T-helper 17 cell (primary cell): ENCODE data around the gene NDUFV1. TPM values are rescaled to one million over a fixed set of nuclear protein-coding genes. Genes with fewer than 3 reads are reported as not detected.
"Not testable (repeated sequence)": the region's sequence is repeated elsewhere in the genome, so short reads cannot be mapped to it uniquely, and the experiment has no call there.

Experiments
- ATAC-seq: fragments of 150-1000 bp; cut with Tn5 transposase; 2 replicates; pipeline ENCODE4 v1.10.0; 2021; ENCODE audit warnings: mild to moderate bottlenecking, moderate library complexity
- DNase-seq, 3 donors: peaks; one replicate each; pipeline versions ENCODE4 v3.0.0 to v3.0.0-alpha.2; 2020 to 2021
- H3K9me3 ChIP-seq: one replicate; pipeline ENCODE4 v1.7.0; 2013; ENCODE audit warnings: low read length, mild to moderate bottlenecking; ENCODE audit not compliant: control insufficient read depth, poor library complexity, severe bottlenecking
- H3K27ac Mint-ChIP-seq: one replicate; pipeline ENCODE4 v1.8.0; 2022; ENCODE audit warnings: mild to moderate bottlenecking, moderate library complexity, mixed read lengths
- H3K27me3 Mint-ChIP-seq: one replicate; pipeline ENCODE4 v1.8.0; 2022; ENCODE audit warnings: mixed read lengths
- H3K36me3 Mint-ChIP-seq: one replicate; pipeline ENCODE4 v1.8.0; 2022; ENCODE audit warnings: low read depth, mixed read lengths
- H3K4me1 Mint-ChIP-seq: one replicate; pipeline ENCODE4 v1.8.0; 2022; ENCODE audit warnings: mild to moderate bottlenecking, mixed read lengths
- H3K4me3 Mint-ChIP-seq: one replicate; pipeline ENCODE4 v1.8.0; 2022; ENCODE audit warnings: mild to moderate bottlenecking, moderate library complexity, mixed read lengths
- total RNA-seq, 4 donors: library from RNA in 2 of 4; stranded (reverse) in 2 of 4; gene quantifications; one replicate each; pipeline ENCODE4 v1.2.3 and lab custom pipeline; 2022 to 2026

NDUFV1 gene
- total RNA-seq, 2 donors from 2014 or later, result 206 to 239 TPM

DNA sequence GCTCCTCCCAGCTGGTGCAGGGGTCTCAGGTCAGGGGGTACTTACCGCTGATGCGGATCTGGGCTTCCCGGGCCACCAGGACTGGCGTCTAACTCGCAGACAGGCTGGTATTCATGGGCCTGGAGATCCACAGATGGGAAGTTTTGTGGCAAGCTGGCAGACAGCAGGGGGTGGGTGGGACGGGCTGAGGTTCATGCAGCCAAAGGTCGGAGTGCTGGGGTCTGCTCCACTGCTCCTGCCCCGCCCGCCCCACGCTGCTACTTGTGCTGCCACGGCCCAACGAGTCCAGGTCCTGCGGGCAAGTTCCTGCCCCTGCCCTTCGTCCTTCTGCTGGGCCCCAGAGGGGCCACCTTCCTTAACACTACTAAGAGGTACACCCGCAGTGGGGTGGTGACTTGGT is 40.7 kb downstream of the NDUFV1 start:
- Mint-ChIP-seq H3K4me1 (peaks cover 13% of the 10 kb centered on the region), H3K4me3 (no peak overlapping the region), H3K27me3 (no peaks in the 10 kb centered on the region), H3K36me3 (no peaks in the 10 kb centered on the region), H3K27ac (no peak overlapping the region)
- DNase-seq (no peak), ATAC-seq (no peak)
- no peaks in the 10 kb centered on the region for H3K9me3 ChIP-seq

DNA sequence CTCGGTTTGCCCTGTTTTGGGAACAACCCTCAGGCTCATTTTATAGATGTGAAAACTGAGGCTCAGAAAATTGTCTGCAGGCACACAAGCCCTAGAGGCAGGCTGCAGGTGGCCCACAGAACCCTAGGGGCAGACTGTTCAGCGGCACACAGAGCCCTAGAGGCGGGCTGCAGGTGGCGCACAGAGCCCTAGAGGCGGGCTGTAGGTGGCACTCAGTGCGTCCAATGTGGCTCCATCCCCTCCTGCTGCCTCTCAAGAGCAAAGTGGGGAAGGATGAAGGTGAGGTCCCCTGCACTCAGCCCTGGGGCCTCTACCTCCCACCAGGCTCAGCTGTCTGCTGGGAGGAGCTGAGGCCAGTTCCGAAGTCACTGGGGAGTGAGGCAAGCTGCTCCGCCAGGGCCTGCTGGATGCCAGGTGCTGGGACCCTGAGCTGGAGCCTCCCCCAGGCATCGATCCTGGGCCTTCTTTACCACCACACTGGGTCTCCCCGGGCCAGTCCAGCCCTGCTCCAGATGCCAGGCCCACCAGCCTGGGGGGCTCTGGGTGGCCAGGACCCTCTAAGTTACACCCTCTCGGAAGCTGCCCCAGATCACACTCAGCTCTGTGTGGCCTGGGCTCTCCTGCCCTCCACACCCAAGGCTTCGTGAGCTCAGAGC is 41.5 kb downstream of the NDUFV1 start:
- no peaks in the 10 kb centered on the region for H3K27me3 Mint-ChIP-seq
- H3K4me1 Mint-ChIP-seq, result peaks cover 13% of the 10 kb centered on the region
- H3K4me3 Mint-ChIP-seq, result no peak overlapping the region
- ATAC-seq, result peak; percentile 86
- H3K9me3 ChIP-seq, result no peaks in the 10 kb centered on the region
- no peak overlapping the region for H3K27ac Mint-ChIP-seq
- DNase-seq, result peak in 1 of 3 donors; percentile 34
- no peaks in the 10 kb centered on the region for H3K36me3 Mint-ChIP-seq

DNA sequence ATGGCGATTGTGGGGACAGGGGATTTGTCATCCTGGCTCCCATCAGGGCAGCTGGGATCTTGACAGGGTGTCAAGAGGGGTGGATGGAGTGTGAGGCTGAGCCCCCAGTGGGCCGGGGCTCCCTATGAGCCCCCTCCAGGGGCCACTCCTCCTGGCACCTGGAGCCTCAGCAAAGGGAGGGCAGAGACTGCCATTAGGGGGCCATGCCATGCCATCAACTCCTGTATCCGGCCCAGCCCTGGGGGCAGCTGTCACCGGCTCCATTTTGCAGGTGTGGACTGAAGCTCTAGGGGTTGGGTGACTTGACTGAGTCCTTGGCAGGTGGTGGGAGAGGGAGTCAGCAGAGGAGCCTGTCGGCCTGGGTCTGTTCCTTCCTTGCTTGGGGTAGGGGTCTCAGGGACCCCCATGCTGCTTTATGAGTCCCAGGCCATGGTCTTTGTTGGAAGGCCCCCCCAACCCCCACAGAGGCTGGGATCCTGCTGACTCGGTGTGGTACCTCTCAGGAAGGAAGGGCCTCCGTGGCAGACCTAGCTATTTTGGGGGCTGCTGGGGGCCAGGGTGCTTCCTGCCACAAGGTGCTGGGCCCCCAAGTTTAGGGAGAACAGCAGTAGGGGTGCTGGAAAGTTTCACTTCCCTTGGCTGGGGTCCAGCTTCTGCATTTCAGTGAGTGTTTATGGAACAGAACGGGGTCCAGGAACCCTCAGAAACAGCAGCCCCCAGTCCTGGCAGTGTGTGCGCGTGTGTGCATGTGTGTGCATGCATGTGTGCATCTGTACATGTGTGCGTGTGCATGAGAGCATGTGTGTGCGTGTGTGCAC is 42.3 kb downstream of the NDUFV1 start:
- H3K9me3 ChIP-seq, result no peaks in the 10 kb centered on the region
- ATAC-seq (no peak), DNase-seq (no peak)
- no peaks in the 10 kb centered on the region for H3K27me3 Mint-ChIP-seq
- H3K36me3 Mint-ChIP-seq, result no peaks in the 10 kb centered on the region
- H3K4me3 Mint-ChIP-seq, result no peak overlapping the region
- no peak overlapping the region for H3K27ac Mint-ChIP-seq
- H3K4me1 Mint-ChIP-seq, result peaks cover 13% of the 10 kb centered on the region

DNA sequence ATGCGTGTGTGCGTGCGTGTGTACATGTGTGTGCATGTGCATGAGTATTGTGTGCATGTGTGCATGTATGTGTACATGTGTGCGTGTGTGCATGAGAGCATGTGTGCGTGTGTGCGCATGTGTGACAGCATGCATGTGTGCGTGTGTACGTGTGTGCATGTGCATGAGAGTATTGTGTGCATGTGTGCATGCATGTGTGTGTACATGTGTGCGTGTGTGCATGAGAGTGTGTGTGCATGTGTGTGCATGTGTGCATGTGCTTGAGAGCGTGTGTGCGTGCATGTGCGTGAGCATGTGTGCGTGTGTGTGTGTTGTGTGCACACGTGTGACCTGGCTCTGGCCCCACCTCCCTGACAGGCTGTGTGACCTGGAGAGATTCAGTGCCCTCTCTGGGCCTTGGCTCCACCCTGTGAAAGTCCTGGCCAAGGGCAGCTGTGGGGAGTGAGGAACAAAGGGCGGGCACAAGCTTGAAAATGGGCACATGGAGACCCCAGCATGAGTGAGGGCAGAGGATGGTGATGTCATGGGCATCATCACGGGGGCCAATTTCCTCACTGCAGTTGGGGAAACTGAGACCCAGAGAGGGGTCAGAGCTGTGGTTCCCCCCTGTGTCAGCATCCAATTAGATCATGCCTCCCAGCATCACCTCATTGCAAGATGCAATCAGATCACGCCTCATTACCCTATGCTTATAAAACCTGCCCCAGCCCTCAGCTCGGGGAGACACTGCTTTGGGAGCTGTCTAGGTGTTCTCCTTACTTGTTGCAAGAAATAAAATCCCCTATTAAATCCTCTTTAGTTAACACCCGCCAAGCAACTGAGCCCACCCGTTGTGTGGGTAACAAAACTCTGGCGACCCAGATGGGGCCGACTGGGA is 43.1 kb downstream of the NDUFV1 start:
- no peaks in the 10 kb centered on the region for H3K9me3 ChIP-seq
- ATAC-seq (peak; percentile 4), DNase-seq (no peak)
- H3K4me3 Mint-ChIP-seq, result peak overlapping the region; percentile 90
- H3K27ac Mint-ChIP-seq, result peak overlapping the region; percentile 81
- H3K36me3 Mint-ChIP-seq, result no peaks in the 10 kb centered on the region
- H3K27me3 Mint-ChIP-seq, result no peaks in the 10 kb centered on the region
- peaks cover 13% of the 10 kb centered on the region for H3K4me1 Mint-ChIP-seq

DNA sequence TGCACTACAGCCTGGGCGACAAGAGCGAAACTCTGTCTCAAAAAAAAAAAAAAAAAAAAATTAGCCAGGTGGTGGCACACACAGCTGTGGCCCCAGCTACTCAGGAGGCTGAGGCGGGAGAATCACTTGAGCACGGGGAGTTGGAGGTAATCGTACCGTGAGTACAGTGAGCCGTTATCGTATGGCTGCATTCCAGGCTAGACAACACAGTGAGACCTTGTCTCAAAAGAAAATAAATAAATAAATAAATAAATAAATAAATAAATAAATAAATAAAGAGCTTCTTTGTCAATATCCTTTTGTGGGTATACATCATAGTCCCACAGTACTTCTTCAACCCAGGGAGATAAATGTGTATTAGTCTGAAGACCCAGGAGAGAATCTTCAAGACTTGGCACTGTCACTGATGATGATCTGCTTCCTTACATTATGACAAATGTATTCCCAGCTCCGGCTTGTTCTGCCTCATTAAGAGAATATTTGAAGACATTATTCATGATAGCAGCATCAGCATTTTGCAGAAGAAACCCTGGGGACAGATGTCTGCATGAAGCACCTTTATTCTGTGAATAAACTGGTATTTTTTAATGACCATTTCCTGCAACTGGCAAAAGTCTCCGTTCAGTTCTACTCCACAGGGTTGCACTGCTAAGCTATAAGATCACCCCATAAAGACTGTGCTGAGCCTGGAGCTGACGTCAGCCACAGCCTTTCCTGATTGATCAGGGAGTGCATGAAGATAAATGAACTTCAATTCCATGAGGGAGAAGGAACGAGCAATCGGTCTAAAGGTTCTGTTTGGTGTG is 45.4 kb downstream of the NDUFV1 start:
- Mint-ChIP-seq H3K27me3 (no peaks in the 10 kb centered on the region), H3K4me3 (no peak overlapping the region), H3K36me3 (no peaks in the 10 kb centered on the region), H3K27ac (no peak overlapping the region), H3K4me1 (peaks cover 5% of the 10 kb centered on the region)
- DNase-seq (no peak), ATAC-seq (no peak)
- no peaks in the 10 kb centered on the region for H3K9me3 ChIP-seq

DNA sequence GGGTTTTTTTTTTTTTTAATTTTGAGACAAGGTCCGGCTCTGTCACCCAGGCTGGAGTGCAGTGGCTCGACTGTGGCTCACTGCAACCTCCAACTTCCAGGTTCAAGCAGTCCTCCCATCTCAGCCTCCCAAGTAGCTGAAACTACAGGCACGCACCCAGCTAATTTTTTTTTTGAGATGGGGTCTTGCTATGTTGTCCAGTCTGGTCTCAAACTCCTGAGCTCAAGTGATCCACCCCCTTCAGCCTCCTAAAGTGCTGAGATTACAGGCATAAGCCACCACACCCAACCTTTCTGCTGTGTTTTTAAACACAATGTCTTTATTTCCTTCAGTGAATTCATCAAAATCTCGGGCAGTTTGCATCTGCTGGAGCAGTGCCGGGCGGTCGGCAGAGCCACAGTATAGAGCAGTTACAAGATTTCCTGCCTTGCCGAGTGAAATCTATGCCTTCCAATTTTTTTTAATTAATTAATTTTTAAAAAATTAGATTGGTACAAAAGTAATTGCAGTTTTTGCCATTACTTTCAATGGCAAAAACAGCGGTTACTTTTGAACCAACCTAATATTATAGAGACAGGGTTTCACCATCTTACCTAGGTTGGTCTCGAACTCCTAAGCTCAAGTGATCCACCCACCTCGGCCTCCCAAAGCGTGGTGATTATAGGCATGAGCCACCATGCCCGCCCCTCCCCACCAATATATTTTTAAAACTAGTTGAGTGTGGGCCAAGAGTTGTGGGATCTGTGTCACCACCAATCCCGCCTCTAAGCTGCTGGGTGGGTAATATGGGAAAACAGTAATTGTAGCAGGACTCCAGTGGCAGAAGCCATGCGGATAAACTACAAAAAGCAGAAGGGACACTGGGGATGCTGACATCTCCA is 46.5 kb downstream of the NDUFV1 start:
- no peak for ATAC-seq
- Mint-ChIP-seq H3K4me3 (no peak overlapping the region), H3K27me3 (no peaks in the 10 kb centered on the region), H3K36me3 (no peaks in the 10 kb centered on the region), H3K4me1 (peaks cover 8% of the 10 kb centered on the region), H3K27ac (no peak overlapping the region)
- no peak for DNase-seq
- H3K9me3 ChIP-seq, result no peaks in the 10 kb centered on the region

DNA sequence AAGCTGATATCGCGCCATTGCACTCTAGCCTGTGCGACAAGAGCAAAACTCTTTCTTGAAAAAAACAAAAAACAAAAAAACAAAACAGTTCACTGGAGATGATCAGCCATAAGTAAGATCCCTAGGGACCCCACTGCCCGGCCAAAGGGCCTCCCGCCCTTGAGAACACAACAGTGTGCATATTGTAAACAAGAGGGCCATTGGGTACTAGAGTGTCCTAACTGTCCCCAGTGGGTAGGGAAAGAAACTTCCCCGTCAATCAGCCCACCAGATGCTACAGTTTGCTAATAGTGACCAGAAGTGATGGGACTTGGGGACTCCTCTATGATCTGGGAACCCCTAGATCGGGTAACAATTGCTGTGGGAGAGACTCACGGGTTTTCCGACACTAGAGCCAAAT is 47.5 kb downstream of the NDUFV1 start:
- H3K4me3 Mint-ChIP-seq, result no peak overlapping the region
- no peaks in the 10 kb centered on the region for H3K9me3 ChIP-seq
- H3K4me1 Mint-ChIP-seq, result peaks cover 11% of the 10 kb centered on the region
- H3K36me3 Mint-ChIP-seq, result no peaks in the 10 kb centered on the region
- no peak overlapping the region for H3K27ac Mint-ChIP-seq
- H3K27me3 Mint-ChIP-seq, result no peaks in the 10 kb centered on the region
- no peak for DNase-seq
- no peak for ATAC-seq

DNA sequence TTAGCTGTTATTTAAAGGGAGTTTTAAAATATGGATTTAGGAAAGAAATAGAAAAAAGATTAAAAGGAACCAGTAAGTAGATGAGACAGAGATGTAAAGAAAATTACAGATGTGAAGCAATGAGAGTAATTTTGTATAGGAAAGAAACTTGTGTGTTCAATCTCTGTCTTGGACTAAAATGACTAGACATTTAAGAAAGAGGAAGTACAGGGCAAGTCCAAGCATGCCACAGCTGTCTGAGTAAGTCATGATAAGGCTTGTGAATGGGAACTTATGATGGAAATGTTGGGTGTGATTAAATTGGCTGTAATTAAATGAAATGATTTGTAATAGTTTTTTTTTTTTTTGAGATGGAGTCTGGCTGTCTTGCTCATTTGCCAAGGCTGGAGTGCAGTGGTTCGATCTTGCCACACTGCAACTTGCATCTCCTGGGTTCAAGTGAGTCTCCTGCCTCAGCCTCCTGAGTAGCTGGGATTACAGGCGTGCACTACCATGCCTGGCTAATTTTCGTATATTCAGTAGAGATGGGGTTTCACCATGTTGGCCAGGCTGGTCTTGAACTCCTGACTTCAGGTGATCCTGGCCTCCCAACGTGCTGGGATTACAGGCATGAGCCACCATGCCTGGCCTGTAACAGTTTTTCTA is 49.7 kb downstream of the NDUFV1 start:
- Mint-ChIP-seq H3K27ac (no peak overlapping the region), H3K4me3 (no peak overlapping the region), H3K36me3 (no peaks in the 10 kb centered on the region), H3K4me1 (peaks cover 8% of the 10 kb centered on the region), H3K27me3 (no peaks in the 10 kb centered on the region)
- H3K9me3 ChIP-seq, result no peaks in the 10 kb centered on the region
- DNase-seq, result no peak
- no peak for ATAC-seq

DNA sequence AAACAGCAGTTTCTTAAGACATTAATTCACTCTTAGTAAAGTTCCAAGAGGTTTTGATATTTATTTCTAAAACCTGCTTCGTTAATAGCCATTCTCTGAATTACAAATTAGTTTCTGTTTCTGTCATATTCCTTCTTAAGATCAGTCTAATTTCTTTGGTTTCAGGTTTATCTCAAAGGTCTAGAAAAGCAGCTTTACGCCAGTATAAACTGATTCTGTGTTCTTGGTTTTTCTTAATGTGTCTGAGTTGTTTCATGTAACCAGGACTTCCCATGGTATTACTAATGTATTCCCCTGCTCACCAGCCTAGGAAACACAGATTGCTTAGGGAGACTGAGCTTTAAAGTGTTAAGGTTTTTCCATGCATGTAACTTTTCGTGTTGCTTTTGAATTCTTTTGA is 50.6 kb downstream of the NDUFV1 start:
- H3K27ac Mint-ChIP-seq, result no peak overlapping the region
- ATAC-seq (no peak), DNase-seq (no peak)
- no peaks in the 10 kb centered on the region for H3K27me3 Mint-ChIP-seq
- no peaks in the 10 kb centered on the region for H3K9me3 ChIP-seq
- H3K4me3 Mint-ChIP-seq, result no peak overlapping the region
- no peaks in the 10 kb centered on the region for H3K36me3 Mint-ChIP-seq
- peaks cover 8% of the 10 kb centered on the region for H3K4me1 Mint-ChIP-seq

DNA sequence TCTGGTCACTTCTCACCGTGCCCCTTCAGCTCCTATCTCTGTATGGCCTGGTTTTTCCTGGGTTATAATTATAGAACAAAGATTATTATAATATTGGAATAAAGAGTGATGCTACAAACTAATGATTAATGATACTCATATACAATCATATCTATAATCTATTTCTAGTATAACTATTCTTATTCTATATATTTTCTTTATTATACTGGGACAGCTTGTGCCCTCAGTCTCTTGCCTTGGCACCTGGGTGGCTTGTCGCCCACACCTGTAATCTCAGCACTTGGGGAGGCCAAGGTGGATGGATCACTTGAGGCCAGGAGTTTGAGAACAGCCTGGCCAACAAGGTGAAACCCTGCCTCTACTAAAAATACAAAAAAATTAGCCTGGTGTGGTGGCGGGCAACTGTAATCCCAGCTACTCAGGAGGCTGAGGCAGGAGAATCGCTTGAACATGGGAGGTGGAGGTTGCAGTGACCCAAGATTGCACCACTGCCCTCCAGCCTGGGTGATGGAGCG is 53.0 kb downstream of the NDUFV1 start:
- not testable (repeated sequence) for H3K4me1 Mint-ChIP-seq, H3K27ac Mint-ChIP-seq, H3K36me3 Mint-ChIP-seq, H3K27me3 Mint-ChIP-seq, H3K9me3 ChIP-seq, H3K4me3 Mint-ChIP-seq, ATAC-seq, DNase-seq

DNA sequence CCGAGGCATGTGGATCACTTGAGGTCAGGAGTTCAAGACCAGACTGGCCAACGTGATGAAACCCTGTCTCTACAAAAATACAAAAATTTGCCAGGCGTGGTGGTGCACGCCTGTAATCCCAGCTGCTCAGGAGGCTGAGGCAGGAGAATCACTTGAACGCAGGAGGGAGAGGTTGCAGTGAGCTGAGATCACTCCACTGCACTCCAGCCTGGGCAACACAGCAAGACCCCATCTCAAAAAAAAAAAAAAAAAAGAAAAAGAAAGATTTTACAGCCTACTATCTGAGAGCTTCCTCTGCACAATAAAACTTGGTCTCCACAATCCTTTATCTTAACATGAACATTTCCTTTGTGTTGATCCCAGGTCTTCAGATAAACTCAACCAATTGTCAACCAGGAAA is 54.0 kb downstream of the NDUFV1 start:
- not testable (repeated sequence) for H3K9me3 ChIP-seq, H3K36me3 Mint-ChIP-seq, DNase-seq, H3K4me1 Mint-ChIP-seq, H3K27ac Mint-ChIP-seq, H3K27me3 Mint-ChIP-seq, H3K4me3 Mint-ChIP-seq, ATAC-seq
